Measurements from ENCODE around the gene DCDC2C. TPM values are rescaled to one million over a fixed set of nuclear protein-coding genes. Genes with fewer than 3 reads are reported as not detected.

The DCDC2C gene
- total RNA-seq, 1 experiment from 2014 or later: not detected

DNA sequence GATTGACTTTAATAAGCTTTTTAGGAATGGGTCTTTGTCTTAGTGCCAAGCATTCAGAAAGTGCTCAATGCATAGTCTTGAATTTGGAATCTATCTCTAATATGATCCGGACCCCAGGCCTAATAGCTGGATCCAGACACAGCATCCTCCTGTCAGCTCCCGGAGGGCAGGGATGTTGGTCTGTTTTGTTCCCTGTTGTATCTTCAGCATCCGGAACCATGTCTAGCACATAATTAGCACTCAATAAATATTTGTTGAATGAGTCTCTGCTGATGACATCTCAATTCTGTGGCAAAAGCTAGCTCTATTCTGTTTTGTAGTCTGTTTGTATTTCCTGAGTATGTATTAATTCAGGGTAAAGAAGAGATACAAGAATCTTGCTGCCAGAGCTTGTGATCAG lies 169.1 kb downstream of the DCDC2C start:
- no peaks in the 10 kb centered on the region for H3K9me3 ChIP-seq (ENCODE audit: control insufficient read depth, insufficient read depth, low read depth, low read length)
- in situ Hi-C loops (cut with HindIII; ENCODE audit: low pct_unique_long_range_greater_than_20kb, low sequenced_read_pairs): no loop called here
- ATAC-seq: no peak
- H3K27me3 ChIP-seq (ENCODE audit: control insufficient read depth, insufficient read depth, low read length): no peaks in the 10 kb centered on the region
- intact Hi-C loops (cut with micrococcal nuclease; ENCODE audit: unreplicated experiment): no loop called here
- H3K27ac ChIP-seq (ENCODE audit: low read length): no peak overlapping the region
- H3K36me3 ChIP-seq (ENCODE audit: control insufficient read depth, insufficient read depth, low read length): no peaks in the 10 kb centered on the region
- TF ChIP-seq SIN3A (IDR thresholded peaks at IDR 0.05; ENCODE audit: borderline replicate concordance, insufficient read depth, low read depth, low read length): no peak
- TF ChIP-seq, protein P1, sequence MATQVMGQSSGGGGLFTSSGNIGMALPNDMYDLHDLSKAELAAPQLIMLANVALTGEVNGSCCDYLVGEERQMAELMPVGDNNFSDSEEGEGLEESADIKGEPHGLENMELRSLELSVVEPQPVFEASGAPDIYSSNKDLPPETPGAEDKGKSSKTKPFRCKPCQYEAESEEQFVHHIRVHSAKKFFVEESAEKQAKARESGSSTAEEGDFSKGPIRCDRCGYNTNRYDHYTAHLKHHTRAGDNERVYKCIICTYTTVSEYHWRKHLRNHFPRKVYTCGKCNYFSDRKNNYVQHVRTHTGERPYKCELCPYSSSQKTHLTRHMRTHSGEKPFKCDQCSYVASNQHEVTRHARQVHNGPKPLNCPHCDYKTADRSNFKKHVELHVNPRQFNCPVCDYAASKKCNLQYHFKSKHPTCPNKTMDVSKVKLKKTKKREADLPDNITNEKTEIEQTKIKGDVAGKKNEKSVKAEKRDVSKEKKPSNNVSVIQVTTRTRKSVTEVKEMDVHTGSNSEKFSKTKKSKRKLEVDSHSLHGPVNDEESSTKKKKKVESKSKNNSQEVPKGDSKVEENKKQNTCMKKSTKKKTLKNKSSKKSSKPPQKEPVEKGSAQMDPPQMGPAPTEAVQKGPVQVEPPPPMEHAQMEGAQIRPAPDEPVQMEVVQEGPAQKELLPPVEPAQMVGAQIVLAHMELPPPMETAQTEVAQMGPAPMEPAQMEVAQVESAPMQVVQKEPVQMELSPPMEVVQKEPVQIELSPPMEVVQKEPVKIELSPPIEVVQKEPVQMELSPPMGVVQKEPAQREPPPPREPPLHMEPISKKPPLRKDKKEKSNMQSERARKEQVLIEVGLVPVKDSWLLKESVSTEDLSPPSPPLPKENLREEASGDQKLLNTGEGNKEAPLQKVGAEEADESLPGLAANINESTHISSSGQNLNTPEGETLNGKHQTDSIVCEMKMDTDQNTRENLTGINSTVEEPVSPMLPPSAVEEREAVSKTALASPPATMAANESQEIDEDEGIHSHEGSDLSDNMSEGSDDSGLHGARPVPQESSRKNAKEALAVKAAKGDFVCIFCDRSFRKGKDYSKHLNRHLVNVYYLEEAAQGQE (IDR thresholded peaks at IDR 0.05; ENCODE audit: insufficient read depth in 1 of 2, low read depth in 2 of 2, low read length in 1 of 2): no peak
- TF ChIP-seq, protein P2, sequence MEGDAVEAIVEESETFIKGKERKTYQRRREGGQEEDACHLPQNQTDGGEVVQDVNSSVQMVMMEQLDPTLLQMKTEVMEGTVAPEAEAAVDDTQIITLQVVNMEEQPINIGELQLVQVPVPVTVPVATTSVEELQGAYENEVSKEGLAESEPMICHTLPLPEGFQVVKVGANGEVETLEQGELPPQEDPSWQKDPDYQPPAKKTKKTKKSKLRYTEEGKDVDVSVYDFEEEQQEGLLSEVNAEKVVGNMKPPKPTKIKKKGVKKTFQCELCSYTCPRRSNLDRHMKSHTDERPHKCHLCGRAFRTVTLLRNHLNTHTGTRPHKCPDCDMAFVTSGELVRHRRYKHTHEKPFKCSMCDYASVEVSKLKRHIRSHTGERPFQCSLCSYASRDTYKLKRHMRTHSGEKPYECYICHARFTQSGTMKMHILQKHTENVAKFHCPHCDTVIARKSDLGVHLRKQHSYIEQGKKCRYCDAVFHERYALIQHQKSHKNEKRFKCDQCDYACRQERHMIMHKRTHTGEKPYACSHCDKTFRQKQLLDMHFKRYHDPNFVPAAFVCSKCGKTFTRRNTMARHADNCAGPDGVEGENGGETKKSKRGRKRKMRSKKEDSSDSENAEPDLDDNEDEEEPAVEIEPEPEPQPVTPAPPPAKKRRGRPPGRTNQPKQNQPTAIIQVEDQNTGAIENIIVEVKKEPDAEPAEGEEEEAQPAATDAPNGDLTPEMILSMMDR (IDR thresholded peaks at IDR 0.05): no peak
- TF ChIP-seq TCF7L2 (IDR thresholded peaks at IDR 0.05; ENCODE audit: low read depth, low read length): no peak
- no peak for TF ChIP-seq POLR2AphosphoS5 (IDR thresholded peaks at IDR 0.05; ENCODE audit: low read depth, low read length)
- H3K4me1 ChIP-seq (ENCODE audit: control insufficient read depth, insufficient read depth, low read length): no peaks in the 10 kb centered on the region
- H3K4me3 ChIP-seq (ENCODE audit: low read depth in 2 of 2, low read length in 2 of 2): no peak overlapping the region
- BruUV-seq (replicated peaks): no TSS peak
- no peak for DNase-seq (ENCODE audit: low read depth, low spot score)
- CTCF ChIA-PET: no interaction called here
- POLR2A ChIA-PET: no interaction called here

DNA sequence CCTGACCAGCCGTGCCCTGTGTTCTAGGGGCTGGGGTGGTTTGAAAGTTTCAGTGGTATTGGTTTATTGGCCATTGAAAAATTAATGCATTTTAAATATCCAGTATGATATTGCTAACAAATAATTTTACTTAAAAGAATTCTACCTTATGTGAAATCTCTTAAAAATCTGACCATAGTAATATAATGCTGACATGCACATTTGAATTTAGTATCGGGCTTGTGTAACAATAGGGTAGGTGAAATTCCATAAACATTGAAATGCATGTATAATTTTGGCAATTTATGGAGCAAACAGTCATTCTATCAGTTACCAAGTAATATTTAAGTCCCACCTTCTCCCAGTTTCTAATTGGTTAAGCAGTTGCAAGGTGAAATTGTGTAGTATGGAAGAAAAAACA lies 170.5 kb downstream of the DCDC2C start:
- Histone ChIP-seq H3K4me1 (ENCODE audit: control insufficient read depth, insufficient read depth, low read length) (no peaks in the 10 kb centered on the region), H3K36me3 (ENCODE audit: control insufficient read depth, insufficient read depth, low read length) (no peaks in the 10 kb centered on the region), H3K27ac (ENCODE audit: low read length) (no peak overlapping the region), H3K9me3 (ENCODE audit: control insufficient read depth, insufficient read depth, low read depth, low read length) (no peaks in the 10 kb centered on the region), H3K27me3 (ENCODE audit: control insufficient read depth, insufficient read depth, low read length) (no peaks in the 10 kb centered on the region), H3K4me3 (ENCODE audit: low read depth in 2 of 2, low read length in 2 of 2) (no peak overlapping the region)
- ChIA-PET POLR2A (no interaction called here), CTCF (no interaction called here)
- TF ChIP-seq, protein P1 (IDR thresholded peaks at IDR 0.05; ENCODE audit: insufficient read depth in 1 of 2, low read depth in 2 of 2, low read length in 1 of 2): no peak
- TF ChIP-seq, protein P2 (IDR thresholded peaks at IDR 0.05): no peak
- TF ChIP-seq TCF7L2 (IDR thresholded peaks at IDR 0.05; ENCODE audit: low read depth, low read length) (no peak), POLR2AphosphoS5 (IDR thresholded peaks at IDR 0.05; ENCODE audit: low read depth, low read length) (no peak), SIN3A (IDR thresholded peaks at IDR 0.05; ENCODE audit: borderline replicate concordance, insufficient read depth, low read depth, low read length) (no peak)
- DNase-seq (ENCODE audit: low read depth, low spot score) (no peak), ATAC-seq (no peak)
- in situ Hi-C loops (cut with HindIII; ENCODE audit: low pct_unique_long_range_greater_than_20kb, low sequenced_read_pairs) (no loop called here), intact Hi-C loops (cut with micrococcal nuclease; ENCODE audit: unreplicated experiment) (no loop called here)
- BruUV-seq (replicated peaks): no TSS peak

Measured in Panc1 (cell line).